HCT116 (cell line): ENCODE measurements around the gene PTPRF. TPM values are rescaled to one million over a fixed set of nuclear protein-coding genes. Genes with fewer than 3 reads are reported as not detected.

Experiments
- ATAC-seq: fragments of 200-7000 bp; cut with Tn5 transposase; 2 replicates; pipeline ENCODE4 v1.9.1; 2020; ENCODE audit warnings: mild to moderate bottlenecking, moderate library complexity
- BruUV-seq: library from RNA; stranded (reverse); fragments of 400-500 nt; replicated peaks from 2 replicates; lab custom pipeline; 2021; lab: Mats Ljungman, UMichigan
- CTCF ChIA-PET: fragments of 300-600 bp; sonication (Branson Sonifier 250); formaldehyde crosslinking; loops from one replicate; lab custom pipeline; 2021; ENCODE audit warnings: antibody characterized with exemption; lab: Charles Lee
- POLR2A ChIA-PET: fragments of 300-600, 350-600 bp; sonication (Branson Sonifier 250); formaldehyde crosslinking; loops from one replicate; lab custom pipeline; 2021; ENCODE audit warnings: antibody characterized with exemption; lab: Charles Lee
- RAD21 ChIA-PET, 2 experiments: fragments of 300-600 bp; sonication (Branson Sonifier 250); formaldehyde crosslinking; loops; one replicate each; lab custom pipeline; 2023; ENCODE audit warnings: low total read pairs in 2 of 2; ENCODE audit not compliant: uncharacterized antibody in 2 of 2, unreplicated experiment in 2 of 2, low non-redundant PET in 1 of 2; lab: Charles Lee
- DNase-seq: peaks from one replicate; pipeline ENCODE4 v3.0.0-alpha.2; 2010; ENCODE audit warnings: low read depth, low spot score
- H2AFZ ChIP-seq: fragments of 200-600 bp; shearing (Covaris generic), sonication (generic); 2 replicates; pipeline ENCODE4 v1.6.1; 2017; ENCODE audit warnings: low read depth, mixed run types, mixed read lengths, antibody characterized with exemption, low read length; ENCODE audit not compliant: poor library complexity, severe bottlenecking
- H3K27ac ChIP-seq: 2 replicates; pipeline ENCODE4 v1.5.1; 2012; ENCODE audit warnings: low read depth, low read length
- H3K27me3 ChIP-seq: fragments of 200-600 bp; sonication (generic); 2 replicates; pipeline ENCODE4 v1.6.1; 2016; ENCODE audit warnings: mixed run types, low read length, mixed read lengths; ENCODE audit not compliant: insufficient read depth
- H3K36me3 ChIP-seq, 2 experiments: fragments of 200-500 bp in 1 of 2; fragments of 200-600 bp in 1 of 2; sonication (Bioruptor generic) in 1 of 2; sonication (generic) in 1 of 2; 2 replicates each; pipeline versions ENCODE4 v1.5.1 to v1.6.1; 2014 to 2016; ENCODE audit warnings: low read length in 2 of 2, inconsistent platforms in 1 of 2, mixed read lengths in 1 of 2, mixed run types in 1 of 2; ENCODE audit not compliant: insufficient read depth in 2 of 2, control insufficient read depth in 1 of 2
- H3K4me1 ChIP-seq, 2 experiments: fragments of 200-600 bp in 1 of 2; sonication (generic) in 1 of 2; 2 replicates each; pipeline versions ENCODE4 v1.5.1 to v1.6.1; 2012 to 2017; ENCODE audit warnings: low read length in 2 of 2, inconsistent platforms in 1 of 2, mild to moderate bottlenecking in 1 of 2, mixed read lengths in 1 of 2, mixed run types in 1 of 2, moderate library complexity in 1 of 2; ENCODE audit not compliant: insufficient read depth in 2 of 2, control insufficient read depth in 1 of 2
- H3K4me2 ChIP-seq: fragments of 200-600 bp; sonication (generic); 2 replicates; pipeline ENCODE4 v1.6.1; 2017; ENCODE audit warnings: mixed run types, low read length, mixed read lengths
- H3K4me3 ChIP-seq, 2 experiments: fragments of 200-600 bp in 1 of 2; sonication (generic) in 1 of 2; replicated peaks in 1 of 2; 2 replicates each; pipeline ENCODE4 v1.5.1; 2011 to 2016; ENCODE audit warnings: low read length in 2 of 2, control low read depth in 1 of 2, low read depth in 1 of 2, mild to moderate bottlenecking in 1 of 2, mixed read lengths in 1 of 2, mixed run types in 1 of 2
- H3K79me2 ChIP-seq: fragments of 200-600 bp; sonication (generic); 2 replicates; pipeline ENCODE4 v1.6.1; 2017; ENCODE audit warnings: mild to moderate bottlenecking, mixed run types, low read length, moderate library complexity, mixed read lengths; ENCODE audit not compliant: insufficient read depth
- H3K9ac ChIP-seq: fragments of 200-600 bp; sonication (generic); 2 replicates; pipeline ENCODE4 v1.6.1; 2016; ENCODE audit warnings: low read length, mixed read lengths
- H3K9me2 ChIP-seq: fragments of 200-600 bp; sonication (generic), shearing (Covaris generic); 2 replicates; pipeline ENCODE4 v1.6.1; 2017; ENCODE audit warnings: mixed run types, mild to moderate bottlenecking, moderate library complexity; ENCODE audit not compliant: insufficient read depth
- H3K9me3 ChIP-seq, 2 experiments: fragments of 200-500 bp in 1 of 2; fragments of 200-600 bp in 1 of 2; sonication (Bioruptor generic) in 1 of 2; sonication (generic) in 1 of 2; 2 replicates each; pipeline ENCODE4 v1.6.1; 2014 to 2017; ENCODE audit warnings: low read length in 2 of 2, mixed read lengths in 2 of 2, inconsistent platforms in 1 of 2, low read depth in 1 of 2, mild to moderate bottlenecking in 1 of 2, mixed run types in 1 of 2, moderate library complexity in 1 of 2; ENCODE audit not compliant: control insufficient read depth in 1 of 2, insufficient read depth in 1 of 2
- H4K20me1 ChIP-seq: fragments of 200-600 bp; sonication (generic), shearing (Covaris generic); 2 replicates; pipeline ENCODE4 v1.6.1; 2017; ENCODE audit warnings: mixed run types, mild to moderate bottlenecking, moderate library complexity; ENCODE audit not compliant: insufficient read depth
- CBX3 ChIP-seq: IDR thresholded peaks from 2 replicates; pipeline ENCODE4 v1.6.1; 2012; ENCODE audit warnings: low read depth
- ELF1 ChIP-seq: IDR thresholded peaks from 2 replicates; pipeline ENCODE4 v1.6.1; 2012; ENCODE audit warnings: low read depth, borderline replicate concordance
- EZH2phosphoT487 ChIP-seq: fragments of 200-600 bp; IDR thresholded peaks from 2 replicates; pipeline ENCODE4 v1.6.1; 2018; ENCODE audit warnings: antibody characterized with exemption, borderline replicate concordance
- JUND ChIP-seq: IDR thresholded peaks from 2 replicates; pipeline ENCODE4 v1.6.1; 2012
- SP1 ChIP-seq: IDR thresholded peaks from 2 replicates; pipeline ENCODE4 v1.6.1; 2012; ENCODE audit warnings: low read depth
- TCF7L2 ChIP-seq: IDR thresholded peaks from 2 replicates; pipeline ENCODE4 v1.7.0; 2011; ENCODE audit warnings: borderline replicate concordance, inconsistent platforms; ENCODE audit not compliant: insufficient read depth, insufficient read length; ENCODE audit errors: extremely low read depth
- ZBTB33 ChIP-seq: IDR thresholded peaks from 2 replicates; pipeline ENCODE4 v1.6.1; 2011; ENCODE audit warnings: mild to moderate bottlenecking, low read length, moderate library complexity; ENCODE audit not compliant: insufficient replicate concordance; ENCODE audit errors: extremely low read depth
- ZFX ChIP-seq: fragments of 450-650 bp; IDR thresholded peaks from 2 replicates; pipeline ENCODE4 v1.6.1; 2017
- ZNF274 ChIP-seq: fragments of 200-500 bp; sonication (Bioruptor generic); IDR thresholded peaks from 2 replicates; pipeline ENCODE4 v1.6.1; 2014; ENCODE audit warnings: mild to moderate bottlenecking, low read depth, low read length, inconsistent platforms
- intact Hi-C: fragments of 100-400 bp; cut with micrococcal nuclease; formaldehyde crosslinking; loops from 2 replicates; pipeline ENCODE4 v1.10.0; 2022
- total RNA-seq: library from RNA; stranded (reverse); gene quantifications from one replicate; pipeline ENCODE4 v1.2.1, GENCODE V29; 2021; ENCODE audit not compliant: unreplicated experiment

Gene PTPRF
- total RNA-seq, 1 experiment from 2014 or later, result 224 TPM

DNA sequence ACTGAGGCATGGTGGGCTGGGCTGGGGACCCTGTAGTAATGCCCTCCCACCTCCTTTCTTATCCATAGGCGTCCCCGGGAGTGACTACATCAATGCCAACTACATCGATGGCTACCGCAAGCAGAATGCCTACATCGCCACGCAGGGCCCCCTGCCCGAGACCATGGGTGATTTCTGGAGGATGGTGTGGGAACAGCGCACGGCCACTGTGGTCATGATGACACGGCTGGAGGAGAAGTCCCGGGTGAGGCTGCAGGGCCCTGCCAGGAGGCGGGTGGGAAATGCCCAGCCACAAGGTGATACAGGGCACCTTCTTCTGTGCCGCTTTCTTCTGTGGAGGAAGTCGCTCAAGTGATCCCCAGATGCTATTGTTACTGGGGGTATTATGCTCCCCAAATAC is 87.0 kb downstream of the PTPRF start:
- ChIA-PET RAD21 (no interaction called here), POLR2A (no interaction called here), CTCF (no interaction called here)
- no peak overlapping the region for H3K4me3 ChIP-seq
- H3K27ac ChIP-seq, result no peak overlapping the region
- no peaks in the 10 kb centered on the region for H3K27me3 ChIP-seq
- H3K9ac ChIP-seq, result no peak overlapping the region
- H3K9me3 ChIP-seq, result no peaks in the 10 kb centered on the region
- no peak overlapping the region for H3K4me2 ChIP-seq
- DNase-seq (no peak), ATAC-seq (no peak)
- intact Hi-C loops, result no loop called here
- no peak for TF ChIP-seq CBX3
- no peak for TF ChIP-seq EZH2phosphoT487
- no peak for TF ChIP-seq ZBTB33
- no peak for TF ChIP-seq TCF7L2
- TF ChIP-seq ZFX, result no peak
- TF ChIP-seq SP1, result no peak
- no peak for TF ChIP-seq ZNF274
- no peak for TF ChIP-seq JUND
- TF ChIP-seq ELF1, result no peak
- no peaks in the 10 kb centered on the region for H4K20me1 ChIP-seq
- no peaks in the 10 kb centered on the region for H3K9me2 ChIP-seq
- H3K36me3 ChIP-seq, result peaks cover 37 to 58% of the 10 kb centered on the region in 2 experiments
- no peak overlapping the region for H2AFZ ChIP-seq
- H3K79me2 ChIP-seq, result no peaks in the 10 kb centered on the region
- H3K4me1 ChIP-seq, result no peaks in the 10 kb centered on the region
- BruUV-seq, result no TSS peak
